A549 (cell line): ENCODE results near the gene OPRL1. TPM values are rescaled to one million over a fixed set of nuclear protein-coding genes. Genes with fewer than 3 reads are reported as not detected.
A peak's percentile ranks its signal among the peaks of the same experiment; 100 is the strongest.

Source experiments
- ATAC-seq, 2 experiments: fragments of 200-7000 bp in 1 of 2; fragments of >200 bp in 1 of 2; cut with Nextera tagmentation in 1 of 2; cut with Tn5 transposase in 1 of 2; 3 replicates each; pipeline versions ENCODE4 v1.8.0 to v1.9.1; 2018 to 2020; ENCODE audit warnings: mild to moderate bottlenecking in 1 of 2, moderate library complexity in 1 of 2
- CTCF ChIA-PET: fragments of 300-600 bp; sonication (Branson Sonifier 250); formaldehyde crosslinking; extraction: SDS; loops from one replicate; lab custom pipeline; 2021; ENCODE audit warnings: antibody characterized with exemption, inconsistent platforms; lab: Yijun Ruan, JAX
- POLR2A ChIA-PET: fragments of 350-600 bp; formaldehyde crosslinking; extraction: SDS; loops from one replicate; lab custom pipeline; 2021; ENCODE audit warnings: antibody characterized with exemption, inconsistent platforms; lab: Yijun Ruan, JAX
- DNase-seq, 2 experiments: peaks; one replicate each; pipeline versions ENCODE4 v3.0.0 to v3.0.0-alpha.2; 2011 to 2016; ENCODE audit warnings: low read depth in 1 of 2, low spot score in 1 of 2
- FAIRE-seq: peaks from 2 replicates; lab custom pipeline; 2011; peaks lifted over from hg19 to GRCh38; lab: Jason Lieb, UNC
- H3K27ac ChIP-seq, 2 experiments: fragments of >200 bp; sonication (Bioruptor Twin); formaldehyde crosslinking; 3 replicates each; pipeline ENCODE4 v1.5.1; 2016 to 2017
- H3K4me1 ChIP-seq: fragments of >200 bp; sonication (Bioruptor Twin); formaldehyde crosslinking; 3 replicates; pipeline ENCODE4 v1.6.1; 2016
- H3K4me2 ChIP-seq: fragments of >200 bp; sonication (Bioruptor Twin); formaldehyde crosslinking; 3 replicates; pipeline ENCODE4 v1.6.1; 2016
- H3K4me3 ChIP-seq: fragments of >200 bp; sonication (Bioruptor Twin); formaldehyde crosslinking; 3 replicates; pipeline ENCODE4 v1.5.1; 2016
- H3K9me3 ChIP-seq: fragments of >200 bp; sonication (Bioruptor Twin); formaldehyde crosslinking; 3 replicates; pipeline ENCODE4 v1.6.1; 2016
- ATOH8 ChIP-seq: fragments of 250-450 bp; sonication (Bioruptor Pico); IDR thresholded peaks from 2 replicates; pipeline ENCODE4 v1.5.0; 2020; ENCODE audit warnings: low read depth, mild to moderate bottlenecking, moderate library complexity
- BHLHE40 ChIP-seq: IDR thresholded peaks from 2 replicates; pipeline ENCODE4 v1.6.1; 2012; ENCODE audit warnings: low read depth, low read length, inconsistent platforms
- CBX2 ChIP-seq: fragments of 200-600 bp; sonication (generic); IDR thresholded peaks from 2 replicates; pipeline ENCODE4 v1.6.1; 2016; ENCODE audit warnings: low read depth, mild to moderate bottlenecking, borderline replicate concordance
- CBX8 ChIP-seq: fragments of 200-600 bp; sonication (generic); IDR thresholded peaks from 2 replicates; pipeline ENCODE4 v1.6.1; 2016
- CEBPB ChIP-seq, 2 experiments: fragments of >200 bp in 1 of 2; sonication (Bioruptor Twin) in 1 of 2; formaldehyde crosslinking in 1 of 2; IDR thresholded peaks; 2 replicates each; pipeline ENCODE4 v1.6.1; 2012 to 2016
- CHD4 ChIP-seq: fragments of 200-600 bp; sonication (generic); IDR thresholded peaks from 2 replicates; pipeline ENCODE4 v1.6.1; 2016; ENCODE audit warnings: antibody characterized with exemption, mild to moderate bottlenecking, borderline replicate concordance
- E2F6 ChIP-seq: IDR thresholded peaks from 2 replicates; pipeline ENCODE4 v1.6.1; 2012; ENCODE audit warnings: low read depth, borderline replicate concordance
- EHMT2 ChIP-seq: fragments of 200-600 bp; sonication (generic); IDR thresholded peaks from 2 replicates; pipeline ENCODE4 v1.6.1; 2016; ENCODE audit warnings: antibody characterized with exemption, low read depth, mild to moderate bottlenecking, moderate library complexity
- EP300 ChIP-seq, 2 experiments: fragments of >200 bp; sonication (Bioruptor Twin); formaldehyde crosslinking; IDR thresholded peaks; 2 replicates in 1 of 2; 3 replicates in 1 of 2; pipeline ENCODE4 v1.6.1; 2016 to 2017
- FOSB ChIP-seq: fragments of 250-450 bp; sonication (Bioruptor Pico); IDR thresholded peaks from 2 replicates; pipeline ENCODE4 v1.5.0; 2020; ENCODE audit warnings: mild to moderate bottlenecking, moderate library complexity
- FOSL2 ChIP-seq, 2 experiments: fragments of 450-650 bp in 1 of 2; fragments of >200 bp in 1 of 2; sonication (Bioruptor Twin) in 1 of 2; formaldehyde crosslinking; IDR thresholded peaks; 2 replicates each; pipeline versions ENCODE4 v1.5.0 to v1.6.1; 2016 to 2020; ENCODE audit warnings: mild to moderate bottlenecking in 1 of 2, moderate library complexity in 1 of 2
- HDAC2 ChIP-seq: fragments of 200-600 bp; sonication (generic); IDR thresholded peaks from 2 replicates; pipeline ENCODE4 v1.6.1; 2016
- HMGXB4 ChIP-seq: fragments of 250-450 bp; sonication (Bioruptor Pico); IDR thresholded peaks from 2 replicates; pipeline ENCODE4 v1.5.0; 2021; ENCODE audit warnings: mild to moderate bottlenecking, moderate library complexity, borderline replicate concordance
- JUNB ChIP-seq: fragments of >200 bp; sonication (Bioruptor Twin); formaldehyde crosslinking; IDR thresholded peaks from 2 replicates; pipeline ENCODE4 v1.6.1; 2016
- MAFK ChIP-seq: fragments of 450-650 bp; IDR thresholded peaks from 2 replicates; pipeline ENCODE4 v1.6.1; 2014; ENCODE audit not compliant: partially characterized antibody
- MAZ ChIP-seq: fragments of 150-350 bp; IDR thresholded peaks from 2 replicates; pipeline ENCODE4 v1.6.1; 2014; ENCODE audit warnings: antibody characterized with exemption, low read depth, low read length, borderline replicate concordance
- MYC ChIP-seq: IDR thresholded peaks from 2 replicates; pipeline ENCODE4 v1.6.1; 2012; ENCODE audit warnings: mild to moderate bottlenecking, inconsistent platforms, low read length, improper control_type of control experiment, borderline replicate concordance
- NFE2L2 ChIP-seq: fragments of 150-350 bp; conservative IDR thresholded peaks from 2 replicates; pipeline ENCODE4 v1.6.1; 2014; ENCODE audit warnings: low read length
- PBX3 ChIP-seq: IDR thresholded peaks from 2 replicates; pipeline ENCODE4 v1.6.1; 2012
- RAD21 ChIP-seq, 2 experiments: fragments of >200 bp in 1 of 2; sonication (Bioruptor Twin) in 1 of 2; formaldehyde crosslinking in 1 of 2; IDR thresholded peaks in 1 of 2; conservative IDR thresholded peaks in 1 of 2; 2 replicates in 1 of 2; 3 replicates in 1 of 2; pipeline ENCODE4 v1.6.1; 2012 to 2018; ENCODE audit warnings: inconsistent platforms in 1 of 2
- RFX5 ChIP-seq: fragments of 450-650 bp; IDR thresholded peaks from 2 replicates; pipeline ENCODE4 v1.7.1; 2014; ENCODE audit warnings: antibody characterized with exemption, mild to moderate bottlenecking, moderate library complexity
- RNF2 ChIP-seq: fragments of 200-600 bp; sonication (generic); IDR thresholded peaks from 2 replicates; pipeline ENCODE4 v1.6.1; 2016; ENCODE audit warnings: low read depth, mild to moderate bottlenecking, antibody characterized with exemption, moderate library complexity, borderline replicate concordance
- SMC3 ChIP-seq: fragments of >200 bp; sonication (Bioruptor Twin); formaldehyde crosslinking; IDR thresholded peaks from 3 replicates; pipeline ENCODE4 v1.6.1; 2018; ENCODE audit warnings: inconsistent platforms
- TFCP2L1 ChIP-seq: fragments of 250-450 bp; sonication (Bioruptor Pico); IDR thresholded peaks from 2 replicates; pipeline ENCODE4 v1.5.0; 2021; ENCODE audit warnings: mild to moderate bottlenecking
- USF2 ChIP-seq: fragments of 450-650 bp; IDR thresholded peaks from 2 replicates; pipeline ENCODE4 v1.6.1; 2014; ENCODE audit warnings: antibody characterized with exemption
- ZNF302 ChIP-seq: fragments of 250-450 bp; sonication (Bioruptor Pico); IDR thresholded peaks from 2 replicates; pipeline ENCODE4 v1.9.0; 2021; ENCODE audit warnings: inconsistent platforms, mild to moderate bottlenecking, moderate library complexity
- ZSCAN20 ChIP-seq: fragments of 250-450 bp; sonication (Bioruptor Pico); IDR thresholded peaks from 2 replicates; pipeline ENCODE4 v1.8.0; 2022; ENCODE audit warnings: mild to moderate bottlenecking, moderate library complexity
- WGBS: methylation state at CpG from one replicate; pipeline ENCODE4 v1.1.6; 2017; ENCODE audit errors: missing lambda C conversion rate; 5-methylcytosine and 5-hydroxymethylcytosine counted together
- polyA plus RNA-seq, 4 experiments: library from polyadenylated mRNA; depleted of rRNA in 3 of 4; stranded (reverse); fragments of >200 nt; fragmentation: RNase III in 1 of 4; extraction: RNeasy Plus Mini Kit Qiagen cat#74134 plus additional on column Dnase treatment in 1 of 4; gene quantifications; 2 replicates in 3 of 4; 3 replicates in 1 of 4; pipeline ENCODE4 v1.2.3, GENCODE V29; 2011 to 2017

The OPRL1 gene
- polyA plus RNA-seq, 2 of the 4 experiments (the other 2 are of a cell fraction) = 0.54 to 1.2 TPM

- WGBS = 73% methylated on average over 5 of the region's 16 CpGs
- CTCF ChIA-PET = interaction anchor here (1.1 to 6.1 kb wide), 4 partner anchors 10 to 70 kb away, joined by 4 to 85 read pairs (median 5); partner anchors contain the start of gene SAMD10
- Histone ChIP-seq H3K4me2 (peak overlapping the region; percentile 99), H3K4me1 (peaks cover 42% of the 10 kb centered on the region), H3K4me3 (peak overlapping the region; percentile 67), H3K27ac (peak overlapping the region; percentile 84 to 96), H3K9me3 (no peaks in the 10 kb centered on the region)
- FAIRE-seq (no peak), ATAC-seq (peak in 1 of 2 experiments; percentile 7; a peak in 2 of 6 replicates), DNase-seq (no peak)
- no peak for TF ChIP-seq FOSB
- TF ChIP-seq PBX3 = no peak
- TF ChIP-seq CBX8 = no peak
- TF ChIP-seq ATOH8 (CRISPR knock-in tag) = no peak
- POLR2A ChIA-PET = interaction anchor here (6.5 kb wide), 1 partner anchor 13 kb away, joined by 29 read pairs; the partner anchor contains the start of gene TCEA2
Measured at GRCh38 chr20:64049878-64050260, 30.0 kb upstream of the OPRL1 start.

- ChIA-PET CTCF (interaction anchor here (1.1 to 6.1 kb wide), 5 partner anchors 9 to 70 kb away, joined by 3 to 85 read pairs (median 5); partner anchors contain the start of gene SAMD10), POLR2A (interaction anchor here (6.5 kb wide), 1 partner anchor 12 kb away, joined by 29 read pairs; the partner anchor contains the start of gene TCEA2)
- Histone ChIP-seq H3K9me3 (no peaks in the 10 kb centered on the region), H3K4me2 (peak overlapping the region; percentile 99), H3K4me1 (peaks cover 40% of the 10 kb centered on the region), H3K27ac (peak overlapping the region in 1 of 2 experiments; percentile 96; a peak in 2 of 6 replicates), H3K4me3 (no peak overlapping the region; the same call in 2 of the 3 replicates)
- WGBS = 93% methylated on average over 20 of the region's 23 CpGs
- no peak for DNase-seq
- peak in 1 of 2 experiments; percentile 15; a peak in 3 of 6 replicates for ATAC-seq
- no peak for TF ChIP-seq EP300 (IDR thresholded peaks at IDR 0.05)
- TF ChIP-seq RNF2 = no peak
- TF ChIP-seq ZSCAN20 (CRISPR knock-in tag) = no peak
- no peak for TF ChIP-seq EHMT2
- no peak for TF ChIP-seq MYC
- no peak for TF ChIP-seq E2F6
- no peak for TF ChIP-seq ZNF302
- TF ChIP-seq HDAC2 = no peak
- TF ChIP-seq HMGXB4 = no peak
- TF ChIP-seq USF2 = no peak
- TF ChIP-seq CHD4 = no peak
- FAIRE-seq = no peak
Measured at GRCh38 chr20:64050261-64051032, 29.4 kb upstream of the OPRL1 start.

GRCh38 chr20:64051033-64051452 is 28.8 kb upstream of the OPRL1 start:
- Histone ChIP-seq H3K27ac (peak overlapping the region in 1 of 2 experiments; percentile 52; a peak in 2 of 6 replicates), H3K9me3 (no peaks in the 10 kb centered on the region), H3K4me1 (peaks cover 40% of the 10 kb centered on the region), H3K4me3 (no peak overlapping the region), H3K4me2 (no peak overlapping the region)
- DNase-seq (no peak), ATAC-seq (no peak), FAIRE-seq (no peak)
- TF ChIP-seq FOSL2 (IDR thresholded peaks at IDR 0.05) (no peak), FOSL2 (CRISPR knock-in tag; IDR thresholded peaks at IDR 0.05) (no peak), CBX2 (no peak), HDAC2 (no peak), RAD21 (conservative IDR thresholded peaks at IDR 0.05 in 1 of 2, IDR thresholded peaks at IDR 0.05 in 1 of 2) (no peak), MAFK (no peak), MYC (no peak), RFX5 (no peak), JUNB (no peak), NFE2L2 (no peak), CBX8 (no peak), TFCP2L1 (CRISPR knock-in tag) (no peak), EHMT2 (no peak), BHLHE40 (no peak), MAZ (no peak), CEBPB (IDR thresholded peaks at IDR 0.05) (no peak), SMC3 (no peak)
- POLR2A ChIA-PET = interaction anchor here (6.5 kb wide), 1 partner anchor 11 kb away, joined by 29 read pairs; the partner anchor contains the start of gene TCEA2
- CTCF ChIA-PET = interaction anchor here (1.0 to 6.1 kb wide), 7 partner anchors 9 to 76 kb away, joined by 3 to 85 read pairs (median 5); partner anchors contain the start of genes SAMD10 and TCEA2
- 65% methylated on average over 10 of the region's 11 CpGs for WGBS
